ENCODE results near the gene VAV1.

Gene VAV1

GRCh38 chr19:6730941-6731670 is 41.4 kb upstream of the VAV1 start:
- Histone ChIP-seq H3K4me1 (ENCODE audit: control insufficient read depth, insufficient read depth, low read length) (peaks cover 18% of the 10 kb centered on the region), H3K27me3 (ENCODE audit: control insufficient read depth, insufficient read depth, low read length) (no peaks in the 10 kb centered on the region), H3K9ac (ENCODE audit: low read length) (no peak overlapping the region), H3K4me3 (ENCODE audit: low read depth, low read length) (no peak overlapping the region), H3K27ac (ENCODE audit: low read depth, low read length) (no peak overlapping the region), H3K9me3 (ENCODE audit: control insufficient read depth, insufficient read depth, low read depth, low read length) (no peaks in the 10 kb centered on the region), H3K36me3 (ENCODE audit: control insufficient read depth, insufficient read depth, low read length) (peaks cover 19% of the 10 kb centered on the region)

GRCh38 chr19:6731822-6732221 is 40.7 kb upstream of the VAV1 start:
- peaks cover 20% of the 10 kb centered on the region for H3K4me1 ChIP-seq (ENCODE audit: control insufficient read depth, insufficient read depth, low read length)
- no peaks in the 10 kb centered on the region for H3K27me3 ChIP-seq (ENCODE audit: control insufficient read depth, insufficient read depth, low read length)
- H3K4me3 ChIP-seq (ENCODE audit: low read depth, low read length): no peak overlapping the region
- no peaks in the 10 kb centered on the region for H3K9me3 ChIP-seq (ENCODE audit: control insufficient read depth, insufficient read depth, low read depth, low read length)
- H3K27ac ChIP-seq (ENCODE audit: low read depth, low read length): no peak overlapping the region
- no peak overlapping the region for H3K9ac ChIP-seq (ENCODE audit: low read length)
- H3K36me3 ChIP-seq (ENCODE audit: control insufficient read depth, insufficient read depth, low read length): peaks cover 19% of the 10 kb centered on the region

- Histone ChIP-seq H3K9ac (ENCODE audit: low read length) (no peak overlapping the region), H3K27ac (ENCODE audit: low read depth, low read length) (no peak overlapping the region), H3K36me3 (ENCODE audit: control insufficient read depth, insufficient read depth, low read length) (peaks cover 19% of the 10 kb centered on the region), H3K27me3 (ENCODE audit: control insufficient read depth, insufficient read depth, low read length) (no peaks in the 10 kb centered on the region), H3K4me3 (ENCODE audit: low read depth, low read length) (no peak overlapping the region), H3K4me1 (ENCODE audit: control insufficient read depth, insufficient read depth, low read length) (peaks cover 21% of the 10 kb centered on the region), H3K9me3 (ENCODE audit: control insufficient read depth, insufficient read depth, low read depth, low read length) (no peaks in the 10 kb centered on the region)
Measured at GRCh38 chr19:6732803-6733337, 39.6 kb upstream of the VAV1 start.

- H3K27ac ChIP-seq (ENCODE audit: low read depth, low read length): no peak overlapping the region
- peaks cover 19% of the 10 kb centered on the region for H3K36me3 ChIP-seq (ENCODE audit: control insufficient read depth, insufficient read depth, low read length)
- peaks cover 27% of the 10 kb centered on the region for H3K4me1 ChIP-seq (ENCODE audit: control insufficient read depth, insufficient read depth, low read length)
- no peaks in the 10 kb centered on the region for H3K9me3 ChIP-seq (ENCODE audit: control insufficient read depth, insufficient read depth, low read depth, low read length)
- H3K4me3 ChIP-seq (ENCODE audit: low read depth, low read length): no peak overlapping the region
- H3K9ac ChIP-seq (ENCODE audit: low read length): no peak overlapping the region
- H3K27me3 ChIP-seq (ENCODE audit: control insufficient read depth, insufficient read depth, low read length): no peaks in the 10 kb centered on the region
Measured at GRCh38 chr19:6733338-6734095, 39.0 kb upstream of the VAV1 start.

- H3K4me3 ChIP-seq (ENCODE audit: low read depth, low read length): no peak overlapping the region
- no peaks in the 10 kb centered on the region for H3K27me3 ChIP-seq (ENCODE audit: control insufficient read depth, insufficient read depth, low read length)
- no peaks in the 10 kb centered on the region for H3K9me3 ChIP-seq (ENCODE audit: control insufficient read depth, insufficient read depth, low read depth, low read length)
- H3K4me1 ChIP-seq (ENCODE audit: control insufficient read depth, insufficient read depth, low read length): peaks cover 33% of the 10 kb centered on the region
- peaks cover 19% of the 10 kb centered on the region for H3K36me3 ChIP-seq (ENCODE audit: control insufficient read depth, insufficient read depth, low read length)
- peak overlapping the region; percentile 23 for H3K9ac ChIP-seq (ENCODE audit: low read length)
- H3K27ac ChIP-seq (ENCODE audit: low read depth, low read length): no peak overlapping the region
Measured at GRCh38 chr19:6734096-6734696, 38.3 kb upstream of the VAV1 start.

GRCh38 chr19:6735181-6735911 is 37.2 kb upstream of the VAV1 start:
- H3K36me3 ChIP-seq (ENCODE audit: control insufficient read depth, insufficient read depth, low read length): peaks cover 19% of the 10 kb centered on the region
- H3K9ac ChIP-seq (ENCODE audit: low read length): peak overlapping the region; percentile 91
- H3K9me3 ChIP-seq (ENCODE audit: control insufficient read depth, insufficient read depth, low read depth, low read length): no peaks in the 10 kb centered on the region
- H3K27ac ChIP-seq (ENCODE audit: low read depth, low read length): peak overlapping the region; percentile 79; the same call in 1 of the 2 replicates
- H3K27me3 ChIP-seq (ENCODE audit: control insufficient read depth, insufficient read depth, low read length): no peaks in the 10 kb centered on the region
- H3K4me1 ChIP-seq (ENCODE audit: control insufficient read depth, insufficient read depth, low read length): peaks cover 29% of the 10 kb centered on the region
- peak overlapping the region; percentile 87 for H3K4me3 ChIP-seq (ENCODE audit: low read depth, low read length)

GRCh38 chr19:6736169-6736916 is 36.2 kb upstream of the VAV1 start:
- H3K4me1 ChIP-seq (ENCODE audit: control insufficient read depth, insufficient read depth, low read length): peaks cover 33% of the 10 kb centered on the region
- H3K27me3 ChIP-seq (ENCODE audit: control insufficient read depth, insufficient read depth, low read length): no peaks in the 10 kb centered on the region
- H3K4me3 ChIP-seq (ENCODE audit: low read depth, low read length): peak overlapping the region; percentile 87
- peak overlapping the region; percentile 91 for H3K9ac ChIP-seq (ENCODE audit: low read length)
- H3K9me3 ChIP-seq (ENCODE audit: control insufficient read depth, insufficient read depth, low read depth, low read length): no peaks in the 10 kb centered on the region
- peak overlapping the region; percentile 99; the same call in 1 of the 2 replicates for H3K27ac ChIP-seq (ENCODE audit: low read depth, low read length)
- peaks cover 22% of the 10 kb centered on the region for H3K36me3 ChIP-seq (ENCODE audit: control insufficient read depth, insufficient read depth, low read length)

- H3K27ac ChIP-seq (ENCODE audit: low read depth, low read length): peak overlapping the region; percentile 99
- peak overlapping the region; percentile 87 for H3K4me3 ChIP-seq (ENCODE audit: low read depth, low read length)
- H3K27me3 ChIP-seq (ENCODE audit: control insufficient read depth, insufficient read depth, low read length): no peaks in the 10 kb centered on the region
- H3K9ac ChIP-seq (ENCODE audit: low read length): peak overlapping the region; percentile 91
- H3K9me3 ChIP-seq (ENCODE audit: control insufficient read depth, insufficient read depth, low read depth, low read length): no peaks in the 10 kb centered on the region
- peaks cover 21% of the 10 kb centered on the region for H3K36me3 ChIP-seq (ENCODE audit: control insufficient read depth, insufficient read depth, low read length)
- peaks cover 36% of the 10 kb centered on the region for H3K4me1 ChIP-seq (ENCODE audit: control insufficient read depth, insufficient read depth, low read length)
Measured at GRCh38 chr19:6736917-6737283, 35.6 kb upstream of the VAV1 start.

- Histone ChIP-seq H3K4me3 (ENCODE audit: low read depth, low read length) (peak within 1 kb of the TSS; percentile 87), H3K9ac (ENCODE audit: low read length) (peak within 1 kb of the TSS; percentile 91), H3K4me1 (ENCODE audit: control insufficient read depth, insufficient read depth, low read length) (peaks cover 37% of the 10 kb centered on the region), H3K27ac (ENCODE audit: low read depth, low read length) (peak within 1 kb of the TSS; percentile 99), H3K27me3 (ENCODE audit: control insufficient read depth, insufficient read depth, low read length) (no peaks in the 10 kb centered on the region), H3K9me3 (ENCODE audit: control insufficient read depth, insufficient read depth, low read depth, low read length) (no peaks in the 10 kb centered on the region), H3K36me3 (ENCODE audit: control insufficient read depth, insufficient read depth, low read length) (peaks cover 21% of the 10 kb centered on the region)
Measured at GRCh38 chr19:6737284-6737872, 35.1 kb upstream of the VAV1 start, which contains the start of gene GPR108. Gene GPR108 (minus strand): TSS chr19:6737580. CDS start chr19:6737576, 4 bp downstream.
